SK-N-SH treated with all-trans-retinoic acid at 6 μM for 48 hours (cell line): ENCODE results near the gene ZNF681.
"Not testable (repeated sequence)": the region's sequence is repeated elsewhere in the genome, so short reads cannot be mapped to it uniquely, and the experiment has no call there.

Source experiments
- ATAC-seq: fragments of 200-7000 bp; cut with Tn5 transposase; 3 replicates; pipeline ENCODE4 v1.9.1; 2020; ENCODE audit warnings: mild to moderate bottlenecking, moderate library complexity
- BACH2 ChIP-seq: fragments of 250-450 bp; sonication (Bioruptor Pico); IDR thresholded peaks from 2 replicates; pipeline ENCODE4 v1.9.0; 2021; ENCODE audit warnings: mild to moderate bottlenecking, borderline replicate concordance
- CSDC2 ChIP-seq: fragments of 250-450 bp; sonication (Bioruptor Pico); IDR thresholded peaks from 2 replicates; pipeline ENCODE4 v1.5.0; 2020; ENCODE audit warnings: mild to moderate bottlenecking, moderate library complexity
- ISL1 ChIP-seq: fragments of 250-450 bp; sonication (Bioruptor Pico); IDR thresholded peaks from 2 replicates; pipeline ENCODE4 v2.1.2; 2022; ENCODE audit warnings: mild to moderate bottlenecking, moderate library complexity
- OSR1 ChIP-seq: fragments of 250-450 bp; sonication (Bioruptor Pico); IDR thresholded peaks from 2 replicates; pipeline ENCODE4 v1.8.0; 2022; ENCODE audit warnings: moderate library complexity, mild to moderate bottlenecking, inconsistent platforms
- RARB ChIP-seq: fragments of 250-450 bp; sonication (Bioruptor Pico); IDR thresholded peaks from 2 replicates; pipeline ENCODE4 v1.8.0; 2021; ENCODE audit warnings: mild to moderate bottlenecking, moderate library complexity
- SNAI2 ChIP-seq: fragments of 250-450 bp; sonication (Bioruptor Pico); IDR thresholded peaks from 2 replicates; pipeline ENCODE4 v1.5.0; 2020; ENCODE audit warnings: mild to moderate bottlenecking, moderate library complexity
- TCF4 ChIP-seq: fragments of 250-450 bp; sonication (Bioruptor Pico); IDR thresholded peaks from 2 replicates; pipeline ENCODE4 v1.8.0; 2021; ENCODE audit warnings: mild to moderate bottlenecking, moderate library complexity, borderline replicate concordance
- ZC3H10 ChIP-seq: fragments of 250-450 bp; sonication (Bioruptor Pico); IDR thresholded peaks from 2 replicates; pipeline ENCODE4 v1.5.1; 2021; ENCODE audit warnings: mild to moderate bottlenecking, moderate library complexity
- ZFP3 ChIP-seq: fragments of 250-450 bp; sonication (Bioruptor Pico); IDR thresholded peaks from 2 replicates; pipeline ENCODE4 v1.5.0; 2020; ENCODE audit warnings: mild to moderate bottlenecking, moderate library complexity
- ZNF565 ChIP-seq: fragments of 450-650 bp; formaldehyde crosslinking; conservative IDR thresholded peaks from 2 replicates; pipeline ENCODE4 v1.5.0; 2020; ENCODE audit warnings: low read depth, mild to moderate bottlenecking, moderate library complexity
- ZNF8 ChIP-seq: fragments of 450-650 bp; formaldehyde crosslinking; IDR thresholded peaks from 2 replicates; pipeline ENCODE4 v1.5.0; 2020; ENCODE audit warnings: mild to moderate bottlenecking, moderate library complexity
- TF ChIP-seq, protein P1 (sequence below): fragments of 250-450 bp; sonication (Bioruptor Pico); IDR thresholded peaks from 2 replicates; pipeline ENCODE4 v1.5.1; 2020; ENCODE audit warnings: low read depth, mild to moderate bottlenecking, moderate library complexity
- TF ChIP-seq, protein P2 (sequence below): fragments of 250-450 bp; sonication (Bioruptor Pico); IDR thresholded peaks from 2 replicates; pipeline ENCODE4 v1.8.0; 2021; ENCODE audit warnings: low read depth, mild to moderate bottlenecking, moderate library complexity, borderline replicate concordance
- TF ChIP-seq, protein P3 (sequence below): fragments of 250-450 bp; sonication (Bioruptor Pico); IDR thresholded peaks from 2 replicates; pipeline ENCODE4 v1.5.1; 2021; ENCODE audit warnings: mild to moderate bottlenecking, moderate library complexity
- TF ChIP-seq, protein P4 (sequence below): fragments of 250-450 bp; sonication (Bioruptor Pico); IDR thresholded peaks from 2 replicates; pipeline ENCODE4 v1.5.0; 2020; ENCODE audit warnings: mild to moderate bottlenecking, moderate library complexity

ZNF681 gene

DNA sequence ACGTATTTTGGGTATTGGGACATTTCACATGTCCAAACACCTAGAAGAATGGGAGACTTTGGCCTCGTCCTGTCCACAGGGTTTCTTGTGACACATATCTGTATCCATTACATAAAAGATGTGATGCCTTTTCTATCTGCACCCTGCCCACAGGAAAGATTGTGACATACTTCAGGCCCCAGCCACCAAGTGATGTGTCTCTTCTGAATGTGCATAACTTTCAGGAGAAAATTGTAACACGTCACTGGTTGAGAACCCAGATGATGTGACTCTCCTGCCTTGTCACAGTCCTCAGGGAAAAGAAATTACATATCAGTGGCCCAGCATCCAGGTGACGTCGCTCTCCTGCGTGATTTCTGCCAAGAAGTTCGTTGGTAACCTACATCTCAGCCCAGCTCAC, 21.0 kb upstream of the ZNF681 start:
- TF ChIP-seq ZNF565 (CRISPR knock-in tag), result no peak
- TF ChIP-seq CSDC2 (CRISPR knock-in tag), result no peak
- no peak for ATAC-seq

DNA sequence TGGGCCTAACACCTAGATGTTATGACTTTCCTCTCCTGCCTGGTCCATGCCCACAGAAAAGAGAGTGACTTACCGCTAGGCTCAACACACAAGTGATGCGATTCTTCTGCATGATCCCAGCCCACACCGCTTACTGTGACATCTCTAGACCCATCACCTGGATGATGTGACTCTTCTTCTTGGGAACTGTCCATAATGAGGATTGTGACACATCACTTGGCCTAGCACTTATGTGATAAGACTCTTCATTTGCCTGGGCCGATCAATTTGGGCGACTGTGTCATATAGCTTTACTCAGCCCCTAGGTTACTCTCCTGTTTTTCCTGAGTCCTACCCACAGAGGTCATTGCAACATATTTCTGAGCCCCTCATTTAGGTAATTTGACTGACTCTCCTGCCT, 19.9 kb upstream of the ZNF681 start:
- no peak for ATAC-seq
- TF ChIP-seq ZNF8 (CRISPR knock-in tag) (no peak), CSDC2 (CRISPR knock-in tag) (no peak), ISL1 (CRISPR knock-in tag) (no peak), RARB (no peak), TCF4 (CRISPR knock-in tag) (no peak)
- TF ChIP-seq, protein P1, sequence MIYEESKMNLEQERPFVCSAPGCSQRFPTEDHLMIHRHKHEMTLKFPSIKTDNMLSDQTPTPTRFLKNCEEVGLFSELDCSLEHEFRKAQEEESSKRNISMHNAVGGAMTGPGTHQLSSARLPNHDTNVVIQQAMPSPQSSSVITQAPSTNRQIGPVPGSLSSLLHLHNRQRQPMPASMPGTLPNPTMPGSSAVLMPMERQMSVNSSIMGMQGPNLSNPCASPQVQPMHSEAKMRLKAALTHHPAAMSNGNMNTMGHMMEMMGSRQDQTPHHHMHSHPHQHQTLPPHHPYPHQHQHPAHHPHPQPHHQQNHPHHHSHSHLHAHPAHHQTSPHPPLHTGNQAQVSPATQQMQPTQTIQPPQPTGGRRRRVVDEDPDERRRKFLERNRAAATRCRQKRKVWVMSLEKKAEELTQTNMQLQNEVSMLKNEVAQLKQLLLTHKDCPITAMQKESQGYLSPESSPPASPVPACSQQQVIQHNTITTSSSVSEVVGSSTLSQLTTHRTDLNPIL (CRISPR knock-in tag), result no peak

DNA sequence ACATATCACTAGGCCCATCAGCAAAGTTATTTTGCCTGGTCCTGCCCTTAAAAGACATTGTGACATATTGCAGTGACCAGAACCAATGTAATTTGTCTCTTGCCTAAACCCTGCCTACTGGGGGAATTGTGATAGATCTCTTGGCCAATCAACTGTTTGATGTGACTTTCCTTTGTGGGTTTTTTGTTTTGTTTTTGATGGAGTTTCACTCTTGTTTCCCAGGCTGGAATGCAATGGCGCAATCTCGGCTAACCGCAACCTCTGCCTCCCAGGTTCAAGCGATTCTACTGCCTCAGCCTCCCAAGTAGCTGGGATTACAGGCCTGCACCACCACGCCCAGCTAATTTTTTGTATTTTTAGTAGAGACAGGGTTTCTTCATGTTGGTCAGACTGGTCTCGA, 19.3 kb upstream of the ZNF681 start:
- ATAC-seq, result not testable (repeated sequence)

DNA sequence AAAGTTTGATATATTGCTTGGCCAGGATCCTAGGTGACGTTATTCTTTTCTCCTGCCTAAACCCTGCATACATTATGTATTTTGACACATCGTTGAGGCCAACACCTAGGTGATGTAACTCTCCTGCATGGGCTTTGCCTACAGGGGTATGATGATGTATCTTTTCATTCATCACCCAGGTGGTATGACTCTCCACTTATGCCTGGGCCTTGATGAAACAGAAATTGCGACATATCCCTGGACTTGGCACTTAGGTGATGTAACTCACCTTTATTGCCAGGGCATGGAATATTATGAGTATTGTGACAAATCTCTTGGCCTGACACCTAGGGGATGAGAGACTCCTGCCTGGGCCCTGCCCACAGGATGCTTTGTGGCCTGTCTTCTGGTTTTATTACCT, 18.5 kb upstream of the ZNF681 start:
- ATAC-seq, result no peak
- no peak for TF ChIP-seq SNAI2 (CRISPR knock-in tag)
- no peak for TF ChIP-seq BACH2
- TF ChIP-seq ZNF8 (CRISPR knock-in tag), result no peak
- TF ChIP-seq CSDC2 (CRISPR knock-in tag), result no peak
- TF ChIP-seq ISL1 (CRISPR knock-in tag), result no peak
- TF ChIP-seq, protein P2, sequence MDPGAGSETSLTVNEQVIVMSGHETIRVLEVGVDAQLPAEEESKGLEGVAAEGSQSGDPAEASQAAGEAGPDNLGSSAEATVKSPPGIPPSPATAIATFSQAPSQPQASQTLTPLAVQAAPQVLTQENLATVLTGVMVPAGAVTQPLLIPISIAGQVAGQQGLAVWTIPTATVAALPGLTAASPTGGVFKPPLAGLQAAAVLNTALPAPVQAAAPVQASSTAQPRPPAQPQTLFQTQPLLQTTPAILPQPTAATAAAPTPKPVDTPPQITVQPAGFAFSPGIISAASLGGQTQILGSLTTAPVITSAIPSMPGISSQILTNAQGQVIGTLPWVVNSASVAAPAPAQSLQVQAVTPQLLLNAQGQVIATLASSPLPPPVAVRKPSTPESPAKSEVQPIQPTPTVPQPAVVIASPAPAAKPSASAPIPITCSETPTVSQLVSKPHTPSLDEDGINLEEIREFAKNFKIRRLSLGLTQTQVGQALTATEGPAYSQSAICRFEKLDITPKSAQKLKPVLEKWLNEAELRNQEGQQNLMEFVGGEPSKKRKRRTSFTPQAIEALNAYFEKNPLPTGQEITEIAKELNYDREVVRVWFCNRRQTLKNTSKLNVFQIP (CRISPR knock-in tag), result no peak
- TF ChIP-seq RARB, result no peak

DNA sequence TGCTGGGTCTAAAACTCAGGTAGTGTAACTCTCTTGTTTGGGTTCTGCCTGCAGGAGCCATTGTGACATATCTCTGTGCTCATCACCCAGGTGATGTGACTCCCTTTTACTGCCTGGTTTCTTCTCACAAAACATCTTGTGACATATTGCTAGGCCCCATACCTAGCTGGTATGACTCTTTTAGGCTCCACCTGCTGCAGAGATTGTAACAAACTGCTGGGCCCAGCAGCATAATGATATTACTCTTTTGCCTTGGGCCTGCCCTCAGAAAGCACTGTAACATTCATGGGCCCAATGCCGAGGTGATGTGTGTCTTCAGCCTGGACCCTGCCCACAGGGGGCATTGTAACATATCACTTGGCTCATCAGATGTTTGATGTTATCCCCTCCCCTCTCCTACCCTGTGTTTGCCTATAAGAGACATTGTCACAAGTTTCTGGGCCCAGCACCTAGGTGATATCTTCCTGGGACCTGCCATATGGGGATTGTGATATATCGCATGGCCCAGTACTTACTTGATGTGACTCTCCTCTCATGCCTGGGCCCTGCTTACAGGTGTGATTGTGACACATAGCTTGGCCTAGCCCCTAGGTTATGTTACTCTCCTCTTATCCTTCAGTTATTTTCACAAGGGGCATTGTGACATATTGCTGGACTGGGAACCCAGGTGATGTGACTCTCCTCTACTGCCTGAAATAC, 18.0 kb upstream of the ZNF681 start:
- no peak for TF ChIP-seq ZNF8 (CRISPR knock-in tag)
- TF ChIP-seq, protein P3, sequence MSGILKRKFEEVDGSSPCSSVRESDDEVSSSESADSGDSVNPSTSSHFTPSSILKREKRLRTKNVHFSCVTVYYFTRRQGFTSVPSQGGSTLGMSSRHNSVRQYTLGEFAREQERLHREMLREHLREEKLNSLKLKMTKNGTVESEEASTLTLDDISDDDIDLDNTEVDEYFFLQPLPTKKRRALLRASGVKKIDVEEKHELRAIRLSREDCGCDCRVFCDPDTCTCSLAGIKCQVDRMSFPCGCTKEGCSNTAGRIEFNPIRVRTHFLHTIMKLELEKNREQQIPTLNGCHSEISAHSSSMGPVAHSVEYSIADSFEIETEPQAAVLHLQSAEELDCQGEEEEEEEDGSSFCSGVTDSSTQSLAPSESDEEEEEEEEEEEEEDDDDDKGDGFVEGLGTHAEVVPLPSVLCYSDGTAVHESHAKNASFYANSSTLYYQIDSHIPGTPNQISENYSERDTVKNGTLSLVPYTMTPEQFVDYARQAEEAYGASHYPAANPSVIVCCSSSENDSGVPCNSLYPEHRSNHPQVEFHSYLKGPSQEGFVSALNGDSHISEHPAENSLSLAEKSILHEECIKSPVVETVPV (CRISPR knock-in tag), result no peak

DNA sequence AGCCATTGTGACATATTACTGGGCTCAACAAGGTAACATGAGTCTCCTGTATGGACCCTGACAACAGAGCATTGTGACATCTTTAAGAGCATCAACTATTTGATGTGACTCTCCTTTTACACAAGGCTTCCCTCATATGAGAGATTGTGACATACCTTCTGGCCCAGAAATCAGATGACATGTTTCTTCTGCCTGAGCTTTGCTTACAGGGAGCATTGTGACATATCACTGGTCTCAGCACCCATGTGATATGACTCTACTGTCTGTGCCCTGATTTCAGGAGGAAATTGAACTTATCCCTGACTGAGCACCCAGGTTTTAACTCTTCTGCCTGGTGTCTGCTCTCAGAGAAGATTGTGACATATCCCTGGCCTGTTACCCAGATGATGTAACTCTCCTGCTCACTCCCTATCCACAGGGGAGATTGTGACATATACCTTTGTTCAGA, 15.9 kb upstream of the ZNF681 start:
- ATAC-seq, result no peak
- TF ChIP-seq, protein P3 (CRISPR knock-in tag), result no peak
- TF ChIP-seq ZFP3 (CRISPR knock-in tag) (no peak), TCF4 (CRISPR knock-in tag) (no peak), SNAI2 (CRISPR knock-in tag) (no peak), ZC3H10 (CRISPR knock-in tag) (no peak)

More for the DNA sequence above, 18.0 kb upstream of the ZNF681 start:
- no peak for ATAC-seq

DNA sequence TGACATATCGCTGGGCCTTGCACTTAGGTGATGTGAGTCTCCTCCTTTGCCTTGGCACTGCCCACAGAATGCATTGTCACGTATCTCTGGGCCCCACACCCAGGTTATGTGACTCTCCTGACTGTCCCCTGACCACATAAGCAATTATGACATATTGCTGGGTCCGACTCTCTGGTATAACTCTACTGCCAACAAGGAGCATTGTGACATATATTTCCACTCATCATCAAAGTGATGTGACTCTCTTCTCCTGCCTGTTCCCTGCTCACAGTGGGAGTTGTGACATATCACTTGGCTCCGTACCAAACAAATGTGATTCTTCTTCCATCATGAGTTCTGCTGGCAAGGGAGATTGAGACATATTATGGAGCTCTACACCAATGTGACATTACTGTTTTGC, 15.4 kb upstream of the ZNF681 start:
- no peak for TF ChIP-seq CSDC2 (CRISPR knock-in tag)
- TF ChIP-seq OSR1 (CRISPR knock-in tag), result no peak
- TF ChIP-seq, protein P4, sequence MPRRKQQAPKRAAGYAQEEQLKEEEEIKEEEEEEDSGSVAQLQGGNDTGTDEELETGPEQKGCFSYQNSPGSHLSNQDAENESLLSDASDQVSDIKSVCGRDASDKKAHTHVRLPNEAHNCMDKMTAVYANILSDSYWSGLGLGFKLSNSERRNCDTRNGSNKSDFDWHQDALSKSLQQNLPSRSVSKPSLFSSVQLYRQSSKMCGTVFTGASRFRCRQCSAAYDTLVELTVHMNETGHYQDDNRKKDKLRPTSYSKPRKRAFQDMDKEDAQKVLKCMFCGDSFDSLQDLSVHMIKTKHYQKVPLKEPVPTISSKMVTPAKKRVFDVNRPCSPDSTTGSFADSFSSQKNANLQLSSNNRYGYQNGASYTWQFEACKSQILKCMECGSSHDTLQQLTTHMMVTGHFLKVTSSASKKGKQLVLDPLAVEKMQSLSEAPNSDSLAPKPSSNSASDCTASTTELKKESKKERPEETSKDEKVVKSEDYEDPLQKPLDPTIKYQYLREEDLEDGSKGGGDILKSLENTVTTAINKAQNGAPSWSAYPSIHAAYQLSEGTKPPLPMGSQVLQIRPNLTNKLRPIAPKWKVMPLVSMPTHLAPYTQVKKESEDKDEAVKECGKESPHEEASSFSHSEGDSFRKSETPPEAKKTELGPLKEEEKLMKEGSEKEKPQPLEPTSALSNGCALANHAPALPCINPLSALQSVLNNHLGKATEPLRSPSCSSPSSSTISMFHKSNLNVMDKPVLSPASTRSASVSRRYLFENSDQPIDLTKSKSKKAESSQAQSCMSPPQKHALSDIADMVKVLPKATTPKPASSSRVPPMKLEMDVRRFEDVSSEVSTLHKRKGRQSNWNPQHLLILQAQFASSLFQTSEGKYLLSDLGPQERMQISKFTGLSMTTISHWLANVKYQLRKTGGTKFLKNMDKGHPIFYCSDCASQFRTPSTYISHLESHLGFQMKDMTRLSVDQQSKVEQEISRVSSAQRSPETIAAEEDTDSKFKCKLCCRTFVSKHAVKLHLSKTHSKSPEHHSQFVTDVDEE (CRISPR knock-in tag), result no peak
- TF ChIP-seq SNAI2 (CRISPR knock-in tag), result no peak
- ATAC-seq, result no peak
